ENCODE results near the gene GNB1L. TPM values are rescaled to one million over a fixed set of nuclear protein-coding genes. Genes with fewer than 3 reads are reported as not detected.

GNB1L gene
- total RNA-seq, 2 experiments from 2014 or later: 8.8 to 9.8 TPM

DNA sequence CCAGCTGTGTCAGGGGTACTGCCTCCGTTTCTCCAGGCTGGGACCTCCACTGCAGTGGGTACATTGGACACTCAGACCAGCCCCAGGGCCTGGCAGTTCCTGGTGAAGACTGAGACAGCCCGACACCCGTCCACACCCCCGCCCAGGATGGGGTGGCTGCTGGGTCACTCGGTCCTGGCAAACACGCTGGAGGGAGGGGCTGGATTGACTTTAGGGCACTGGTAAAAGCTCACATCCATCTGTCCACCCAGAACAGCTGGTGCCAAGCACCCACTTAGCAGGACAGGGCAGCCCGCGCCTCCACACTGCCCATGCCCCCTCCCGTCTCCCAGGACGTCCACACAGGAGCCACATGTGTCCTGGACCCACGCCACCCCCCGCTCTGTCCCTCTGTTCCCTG, 104.8 kb downstream of the GNB1L start:
- H3K36me3 Mint-ChIP-seq (ENCODE audit: low read depth): no peaks in the 10 kb centered on the region
- H3K4me1 Mint-ChIP-seq (ENCODE audit: low read depth): peaks cover 1% of the 10 kb centered on the region
- intact Hi-C loops (cut with micrococcal nuclease): no loop called here
- H3K4me3 Mint-ChIP-seq: no peak overlapping the region
- peaks cover 9% of the 10 kb centered on the region for H3K27me3 Mint-ChIP-seq (ENCODE audit: low read depth)
- DNase-seq: no peak
- CTCF ChIA-PET: interaction anchor here (1.0 kb wide), 1 partner anchor 19 kb away, joined by 4 read pairs; no protein-coding TSS in a partner anchor
- H3K9me3 Mint-ChIP-seq: no peaks in the 10 kb centered on the region
- no peak overlapping the region for H3K27ac Mint-ChIP-seq

- H3K27me3 Mint-ChIP-seq (ENCODE audit: low read depth): peaks cover 2% of the 10 kb centered on the region
- no peak overlapping the region for H3K4me3 Mint-ChIP-seq
- no peaks in the 10 kb centered on the region for H3K9me3 Mint-ChIP-seq
- CTCF ChIA-PET: interaction anchor here (1.8 kb wide), 1 partner anchor 19 kb away, joined by 9 read pairs; no protein-coding TSS in a partner anchor
- H3K4me1 Mint-ChIP-seq (ENCODE audit: low read depth): no peaks in the 10 kb centered on the region
- intact Hi-C loops (cut with micrococcal nuclease): no loop called here
- no peak for DNase-seq
- no peak overlapping the region for H3K27ac Mint-ChIP-seq
- no peaks in the 10 kb centered on the region for H3K36me3 Mint-ChIP-seq (ENCODE audit: low read depth)
These were observed 105.5 kb downstream of the GNB1L start for GRCh38 chr22:19748991-19749664.

GRCh38 chr22:19748139-19748538, 106.5 kb downstream of the GNB1L start:
- DNase-seq: no peak
- Mint-ChIP-seq H3K27me3 (ENCODE audit: low read depth) (no peaks in the 10 kb centered on the region), H3K4me1 (ENCODE audit: low read depth) (no peaks in the 10 kb centered on the region), H3K36me3 (ENCODE audit: low read depth) (no peaks in the 10 kb centered on the region), H3K27ac (no peak overlapping the region), H3K9me3 (no peaks in the 10 kb centered on the region), H3K4me3 (no peak overlapping the region)
- CTCF ChIA-PET: interaction anchor here (1.8 kb wide), 1 partner anchor 18 kb away, joined by 9 read pairs; no protein-coding TSS in a partner anchor
- intact Hi-C loops (cut with micrococcal nuclease): no loop called here

DNA sequence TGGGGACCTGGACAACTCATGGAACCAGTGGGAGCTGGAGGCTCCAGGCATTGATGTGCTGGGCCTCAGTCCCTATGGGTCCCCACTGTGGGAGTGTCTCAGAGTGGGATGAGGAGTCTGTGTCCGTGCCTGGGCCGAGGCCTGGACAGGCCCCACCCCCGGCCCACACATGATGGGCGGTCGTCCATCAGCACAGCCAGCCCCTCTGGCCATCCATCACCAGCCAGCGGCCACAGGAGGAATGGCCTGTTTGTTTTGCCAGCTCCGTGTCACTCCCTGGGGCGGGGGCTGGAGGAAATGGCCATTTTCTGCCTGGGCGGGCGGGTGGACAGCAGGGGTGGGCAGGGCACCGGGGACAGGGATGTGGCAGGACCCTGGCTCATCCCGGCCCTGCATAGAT, 107.1 kb downstream of the GNB1L start:
- intact Hi-C loops (cut with micrococcal nuclease): no loop called here
- Mint-ChIP-seq H3K4me3 (no peak overlapping the region), H3K27ac (no peak overlapping the region), H3K36me3 (ENCODE audit: low read depth) (no peaks in the 10 kb centered on the region), H3K9me3 (no peaks in the 10 kb centered on the region), H3K27me3 (ENCODE audit: low read depth) (no peaks in the 10 kb centered on the region), H3K4me1 (ENCODE audit: low read depth) (no peaks in the 10 kb centered on the region)
- DNase-seq: no peak
- CTCF ChIA-PET: interaction anchor here (1.8 kb wide), 1 partner anchor 17 kb away, joined by 9 read pairs; no protein-coding TSS in a partner anchor

DNA sequence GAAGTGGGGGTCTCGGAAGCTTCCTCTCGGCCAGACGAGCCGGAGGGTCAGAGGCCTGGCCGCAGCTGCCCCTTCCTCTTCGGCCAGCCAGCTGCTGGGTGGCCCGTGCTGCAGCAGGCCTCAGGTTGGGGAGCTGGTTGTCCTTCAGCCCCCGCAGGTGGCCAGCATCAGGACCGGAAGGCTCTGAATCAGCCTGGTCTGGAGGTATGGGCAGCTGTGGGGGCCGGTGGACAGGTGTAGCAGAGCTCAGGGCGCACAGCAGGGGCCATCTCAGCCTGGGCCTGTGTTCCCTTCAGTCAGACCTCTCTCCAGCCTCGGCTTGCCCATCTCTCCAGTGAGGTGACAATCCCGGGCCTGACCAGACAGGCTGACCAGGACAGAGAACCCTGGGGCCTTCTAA, 107.9 kb downstream of the GNB1L start:
- Mint-ChIP-seq H3K27ac (no peak overlapping the region), H3K9me3 (no peaks in the 10 kb centered on the region), H3K36me3 (ENCODE audit: low read depth) (no peaks in the 10 kb centered on the region), H3K27me3 (ENCODE audit: low read depth) (no peaks in the 10 kb centered on the region), H3K4me1 (ENCODE audit: low read depth) (no peaks in the 10 kb centered on the region), H3K4me3 (no peak overlapping the region)
- DNase-seq: no peak
- intact Hi-C loops (cut with micrococcal nuclease): no loop called here
- CTCF ChIA-PET: interaction anchor here (0.7 to 1.0 kb wide), 2 partner anchors 16 to 200 kb away, joined by 5 read pairs; no protein-coding TSS in a partner anchor

DNA sequence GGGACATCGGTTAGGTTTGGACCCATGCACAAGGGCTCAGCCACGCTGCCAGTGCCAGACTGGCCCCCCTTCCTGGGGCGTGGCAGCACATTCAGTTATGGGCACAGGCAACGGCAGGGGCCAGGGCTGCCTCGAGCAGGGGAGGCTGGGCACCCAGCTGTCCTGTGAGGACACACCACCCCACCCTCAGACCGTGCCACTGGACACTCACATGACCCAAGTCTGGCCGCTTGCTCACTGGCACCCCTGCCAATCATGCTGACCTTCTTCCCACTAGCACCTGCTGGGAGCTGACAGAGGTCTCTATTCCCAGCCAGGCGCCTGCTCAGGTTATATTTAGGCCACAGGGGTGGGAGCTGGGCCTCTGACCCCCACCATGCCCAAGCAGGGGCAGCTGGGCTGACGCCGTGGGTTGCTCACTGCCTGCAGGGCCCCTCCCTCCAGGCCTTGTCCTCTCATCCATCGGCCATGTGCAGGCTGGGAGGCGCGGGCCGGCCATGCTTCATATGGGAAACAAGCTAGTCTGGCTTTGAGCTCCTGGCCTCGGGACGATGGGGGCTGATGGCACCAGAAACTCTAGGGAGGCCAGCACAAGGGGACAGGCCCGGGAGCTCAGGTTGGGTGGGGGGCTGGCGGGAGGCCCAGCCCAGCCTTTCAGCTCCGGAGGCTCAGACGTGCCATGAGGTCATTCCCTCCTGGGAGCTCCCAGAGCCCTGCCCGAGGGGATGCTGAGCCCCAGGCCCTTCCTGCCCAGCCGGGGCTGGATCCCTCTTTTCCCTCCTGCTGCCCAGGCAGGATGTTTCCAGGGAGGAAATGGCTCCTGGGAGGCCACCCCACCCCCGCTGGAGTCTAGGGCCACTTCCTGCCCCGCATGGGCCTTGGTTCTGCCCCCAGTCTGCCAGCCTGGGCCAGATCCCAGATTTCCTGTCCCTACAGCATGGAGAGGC, 109.2 kb downstream of the GNB1L start:
- no peaks in the 10 kb centered on the region for H3K36me3 Mint-ChIP-seq (ENCODE audit: low read depth)
- no peak for DNase-seq
- no peaks in the 10 kb centered on the region for H3K27me3 Mint-ChIP-seq (ENCODE audit: low read depth)
- H3K9me3 Mint-ChIP-seq: no peaks in the 10 kb centered on the region
- no peak overlapping the region for H3K4me3 Mint-ChIP-seq
- no peak overlapping the region for H3K27ac Mint-ChIP-seq
- intact Hi-C loops (cut with micrococcal nuclease): no loop called here
- CTCF ChIA-PET: interaction anchor here (0.8 kb wide), 1 partner anchor 15 kb away, joined by 4 read pairs; no protein-coding TSS in a partner anchor
- no peaks in the 10 kb centered on the region for H3K4me1 Mint-ChIP-seq (ENCODE audit: low read depth)

DNA sequence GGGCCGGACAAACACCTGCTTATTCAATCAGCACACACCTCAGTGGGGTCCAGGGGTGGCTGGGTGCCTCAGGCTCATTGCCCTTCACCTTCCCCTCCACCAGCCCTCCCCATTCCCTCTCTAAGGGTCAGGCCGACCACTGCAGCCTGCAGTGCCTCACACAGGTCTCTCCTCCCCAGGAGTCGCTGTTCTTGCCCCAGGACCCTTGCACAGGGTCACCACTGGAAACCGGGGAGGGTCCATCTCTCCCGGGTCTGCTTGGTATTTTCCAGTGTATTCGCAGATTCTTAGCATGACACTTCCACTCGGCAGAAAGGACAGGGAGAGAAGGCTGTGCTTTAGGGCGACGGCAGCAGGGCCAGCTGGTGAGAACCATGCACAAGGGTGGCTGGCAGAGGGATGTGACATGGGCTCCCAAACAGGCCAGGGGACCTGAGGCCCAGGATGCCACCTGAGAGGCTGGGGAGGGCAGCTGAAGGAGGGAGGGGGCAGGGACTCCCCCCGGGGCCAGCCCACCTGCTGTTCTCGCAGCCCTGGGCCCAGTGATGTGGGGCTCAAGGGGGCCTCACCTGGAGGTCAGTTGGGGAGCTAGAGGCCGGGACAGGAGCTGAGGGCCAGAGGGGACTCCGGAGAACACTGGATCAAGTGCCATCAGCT, 110.2 kb downstream of the GNB1L start:
- Mint-ChIP-seq H3K4me1 (ENCODE audit: low read depth) (no peaks in the 10 kb centered on the region), H3K9me3 (no peaks in the 10 kb centered on the region), H3K27ac (no peak overlapping the region), H3K4me3 (no peak overlapping the region), H3K27me3 (ENCODE audit: low read depth) (no peaks in the 10 kb centered on the region), H3K36me3 (ENCODE audit: low read depth) (no peaks in the 10 kb centered on the region)
- CTCF ChIA-PET: no interaction called here
- no peak for DNase-seq
- intact Hi-C loops (cut with micrococcal nuclease): no loop called here

DNA sequence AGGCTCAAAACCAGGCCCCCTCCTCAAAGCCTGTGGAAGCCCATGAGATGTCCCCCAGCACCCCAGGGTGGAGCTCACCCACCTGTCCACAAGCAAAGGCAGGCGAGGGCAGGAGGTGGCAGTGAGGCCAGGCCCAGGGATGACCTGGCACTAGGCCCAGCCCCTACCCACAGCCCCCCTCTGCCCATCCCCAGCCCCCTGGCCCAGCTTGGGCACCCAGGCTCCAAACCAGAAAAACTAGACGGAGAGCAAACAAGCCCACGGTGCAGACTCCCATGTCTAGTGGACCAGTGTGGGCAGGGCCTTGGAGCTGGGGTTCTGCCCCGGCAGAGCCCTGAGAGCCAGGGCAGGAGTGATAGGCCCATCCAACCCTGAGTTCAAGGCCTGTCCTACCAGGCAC, 111.0 kb downstream of the GNB1L start:
- H3K27ac Mint-ChIP-seq: no peak overlapping the region

DNA sequence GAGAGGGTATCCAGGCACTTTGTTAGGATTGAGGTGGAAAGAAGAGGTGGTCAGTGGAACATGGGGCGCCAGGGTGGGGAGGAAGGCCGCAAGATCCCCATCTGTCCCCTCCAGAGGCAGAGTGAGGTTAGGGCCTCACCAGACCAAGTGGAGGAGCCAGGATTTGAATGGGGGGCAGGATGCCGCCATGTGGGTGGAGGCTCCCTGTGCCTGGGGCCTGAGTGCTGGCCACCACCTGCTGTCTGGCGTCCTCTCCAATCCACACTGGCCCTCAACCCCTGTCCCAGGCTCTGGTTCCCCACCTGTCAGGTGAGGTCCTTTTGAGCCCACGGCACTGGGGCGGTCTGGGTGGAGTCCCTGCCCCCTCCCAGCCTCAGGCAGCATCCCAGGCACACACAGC, 111.6 kb downstream of the GNB1L start:
- Mint-ChIP-seq H3K4me3 (no peak overlapping the region), H3K4me1 (ENCODE audit: low read depth) (no peaks in the 10 kb centered on the region), H3K9me3 (no peaks in the 10 kb centered on the region), H3K27me3 (ENCODE audit: low read depth) (no peaks in the 10 kb centered on the region), H3K27ac (no peak overlapping the region), H3K36me3 (ENCODE audit: low read depth) (no peaks in the 10 kb centered on the region)
- no peak for DNase-seq
- CTCF ChIA-PET: interaction anchor here (2.0 kb wide), 1 partner anchor 13 kb away, joined by 11 read pairs; no protein-coding TSS in a partner anchor
- intact Hi-C loops (cut with micrococcal nuclease): no loop called here

More for the DNA sequence above, 111.0 kb downstream of the GNB1L start:
- DNase-seq: no peak
- CTCF ChIA-PET: no interaction called here
- Mint-ChIP-seq H3K4me3 (no peak overlapping the region), H3K9me3 (no peaks in the 10 kb centered on the region), H3K27me3 (ENCODE audit: low read depth) (no peaks in the 10 kb centered on the region), H3K4me1 (ENCODE audit: low read depth) (no peaks in the 10 kb centered on the region), H3K36me3 (ENCODE audit: low read depth) (no peaks in the 10 kb centered on the region)
- intact Hi-C loops (cut with micrococcal nuclease): no loop called here

GRCh38 chr22:19742160-19743066, 112.3 kb downstream of the GNB1L start:
- no peaks in the 10 kb centered on the region for H3K9me3 Mint-ChIP-seq
- no peaks in the 10 kb centered on the region for H3K36me3 Mint-ChIP-seq (ENCODE audit: low read depth)
- no peaks in the 10 kb centered on the region for H3K4me1 Mint-ChIP-seq (ENCODE audit: low read depth)
- intact Hi-C loops (cut with micrococcal nuclease): no loop called here
- H3K27ac Mint-ChIP-seq: no peak overlapping the region
- no peaks in the 10 kb centered on the region for H3K27me3 Mint-ChIP-seq (ENCODE audit: low read depth)
- DNase-seq: no peak
- H3K4me3 Mint-ChIP-seq: no peak overlapping the region
- CTCF ChIA-PET: interaction anchor here (0.8 to 2.0 kb wide), 2 partner anchors 12 to 168 kb away, joined by 4 to 11 read pairs; no protein-coding TSS in a partner anchor

DNA sequence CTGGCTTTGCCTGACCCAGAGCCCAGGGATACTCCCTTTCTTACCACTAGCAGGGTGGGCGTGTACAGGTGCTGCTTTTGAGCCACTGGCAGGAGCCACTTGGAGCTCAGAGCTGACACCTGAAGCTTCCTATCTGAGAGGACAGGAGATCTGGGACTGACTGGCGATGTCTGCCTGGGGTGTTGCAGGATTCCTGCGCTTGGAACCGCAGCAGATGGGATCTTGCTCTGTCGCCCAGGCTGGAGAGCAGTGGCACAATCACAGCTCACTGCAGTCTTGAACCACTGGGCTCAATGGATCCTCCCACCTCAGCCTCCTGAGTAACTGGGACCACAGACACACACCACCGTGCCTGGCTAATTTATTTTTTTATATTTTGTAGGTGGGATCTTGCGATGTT, 113.6 kb downstream of the GNB1L start:
- CTCF ChIA-PET: interaction anchor here (2.0 kb wide), 1 partner anchor 11 kb away, joined by 11 read pairs; no protein-coding TSS in a partner anchor
- no peak for DNase-seq
- H3K36me3 Mint-ChIP-seq (ENCODE audit: low read depth): no peaks in the 10 kb centered on the region
- H3K27me3 Mint-ChIP-seq (ENCODE audit: low read depth): no peaks in the 10 kb centered on the region
- no peaks in the 10 kb centered on the region for H3K4me1 Mint-ChIP-seq (ENCODE audit: low read depth)
- no peak overlapping the region for H3K4me3 Mint-ChIP-seq
- no peak overlapping the region for H3K27ac Mint-ChIP-seq
- intact Hi-C loops (cut with micrococcal nuclease): no loop called here
- no peaks in the 10 kb centered on the region for H3K9me3 Mint-ChIP-seq
